ENCODE results near the gene SPATS2.
"Not testable (repeated sequence)": the region's sequence is repeated elsewhere in the genome, so short reads cannot be mapped to it uniquely, and the experiment has no call there.

The SPATS2 gene

DNA sequence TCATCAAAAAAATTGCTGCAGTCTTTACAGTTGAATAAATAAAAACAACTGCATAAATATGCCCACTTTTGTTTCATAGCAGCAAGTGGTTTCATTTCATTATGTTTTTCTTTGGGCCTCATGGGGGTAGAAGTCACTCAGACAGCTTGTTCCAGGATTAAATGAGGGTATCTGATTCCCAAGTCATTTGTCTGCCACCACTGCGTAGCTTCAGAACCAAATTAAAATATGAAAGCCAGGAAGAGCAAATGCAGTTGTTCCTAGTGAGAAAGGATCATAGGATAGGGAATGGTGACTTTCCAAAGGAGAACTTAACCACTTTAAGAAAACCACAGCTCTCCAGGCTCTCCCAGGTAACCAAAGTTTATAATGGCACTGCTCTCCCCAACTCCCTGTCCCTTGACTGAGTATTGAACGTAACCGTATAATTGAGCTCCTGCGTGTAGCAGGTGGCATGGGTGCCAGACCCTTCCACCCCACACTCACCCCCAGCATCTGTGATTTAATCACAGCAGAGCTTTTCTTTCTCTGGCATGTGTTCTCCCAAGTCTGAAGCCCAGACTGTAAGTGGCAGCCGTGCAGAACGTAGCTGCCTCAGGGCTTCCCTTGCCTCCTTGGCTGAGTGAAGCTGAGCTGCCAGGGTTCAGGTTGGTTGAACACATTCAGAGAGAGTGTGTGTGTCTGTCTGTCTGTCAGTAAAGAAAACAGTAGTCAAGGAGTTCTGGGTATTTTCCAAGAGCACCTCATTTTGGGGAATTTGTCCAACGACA is 160.3 kb downstream of the SPATS2 start:
- POLR2A ChIA-PET: no interaction called here
- no peak for DNase-seq (ENCODE audit: extremely low spot score)
- TF ChIP-seq, protein P1, sequence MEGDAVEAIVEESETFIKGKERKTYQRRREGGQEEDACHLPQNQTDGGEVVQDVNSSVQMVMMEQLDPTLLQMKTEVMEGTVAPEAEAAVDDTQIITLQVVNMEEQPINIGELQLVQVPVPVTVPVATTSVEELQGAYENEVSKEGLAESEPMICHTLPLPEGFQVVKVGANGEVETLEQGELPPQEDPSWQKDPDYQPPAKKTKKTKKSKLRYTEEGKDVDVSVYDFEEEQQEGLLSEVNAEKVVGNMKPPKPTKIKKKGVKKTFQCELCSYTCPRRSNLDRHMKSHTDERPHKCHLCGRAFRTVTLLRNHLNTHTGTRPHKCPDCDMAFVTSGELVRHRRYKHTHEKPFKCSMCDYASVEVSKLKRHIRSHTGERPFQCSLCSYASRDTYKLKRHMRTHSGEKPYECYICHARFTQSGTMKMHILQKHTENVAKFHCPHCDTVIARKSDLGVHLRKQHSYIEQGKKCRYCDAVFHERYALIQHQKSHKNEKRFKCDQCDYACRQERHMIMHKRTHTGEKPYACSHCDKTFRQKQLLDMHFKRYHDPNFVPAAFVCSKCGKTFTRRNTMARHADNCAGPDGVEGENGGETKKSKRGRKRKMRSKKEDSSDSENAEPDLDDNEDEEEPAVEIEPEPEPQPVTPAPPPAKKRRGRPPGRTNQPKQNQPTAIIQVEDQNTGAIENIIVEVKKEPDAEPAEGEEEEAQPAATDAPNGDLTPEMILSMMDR (IDR thresholded peaks at IDR 0.05; ENCODE audit: control extremely low read depth, extremely low read depth, low read depth, missing control alignments): no peak
- CTCF ChIA-PET: interaction anchor here (0.8 to 4.1 kb wide), 7 partner anchors 13 to 170 kb away, joined by 3 to 18 read pairs (median 6); no protein-coding TSS in a partner anchor

DNA sequence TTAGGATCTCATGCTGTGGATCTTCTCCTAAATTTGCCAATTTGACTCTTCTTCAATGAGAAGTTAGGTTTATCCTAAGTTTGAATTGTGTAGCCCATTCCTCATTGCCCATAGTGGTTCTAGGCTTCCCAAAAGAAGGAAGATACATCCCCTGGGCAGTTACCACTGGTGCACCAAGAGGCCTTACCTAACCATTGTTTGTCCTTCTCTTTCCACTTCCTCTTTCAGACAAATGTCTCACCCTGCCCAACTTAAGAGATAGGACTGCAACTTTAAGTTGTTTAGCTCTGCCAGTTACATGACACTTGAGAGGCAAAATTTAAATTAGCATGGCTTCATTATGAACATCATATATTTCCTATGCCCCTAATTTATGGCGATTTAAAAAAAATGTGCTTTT is 162.2 kb downstream of the SPATS2 start:
- TF ChIP-seq, protein P1 (IDR thresholded peaks at IDR 0.05; ENCODE audit: control extremely low read depth, extremely low read depth, low read depth, missing control alignments): no peak
- ChIA-PET CTCF (interaction anchor here (1.3 to 1.5 kb wide), 3 partner anchors 17 to 188 kb away, joined by 3 to 4 read pairs (median 3); no protein-coding TSS in a partner anchor), POLR2A (no interaction called here)
- DNase-seq (ENCODE audit: extremely low spot score): peak; percentile 25

DNA sequence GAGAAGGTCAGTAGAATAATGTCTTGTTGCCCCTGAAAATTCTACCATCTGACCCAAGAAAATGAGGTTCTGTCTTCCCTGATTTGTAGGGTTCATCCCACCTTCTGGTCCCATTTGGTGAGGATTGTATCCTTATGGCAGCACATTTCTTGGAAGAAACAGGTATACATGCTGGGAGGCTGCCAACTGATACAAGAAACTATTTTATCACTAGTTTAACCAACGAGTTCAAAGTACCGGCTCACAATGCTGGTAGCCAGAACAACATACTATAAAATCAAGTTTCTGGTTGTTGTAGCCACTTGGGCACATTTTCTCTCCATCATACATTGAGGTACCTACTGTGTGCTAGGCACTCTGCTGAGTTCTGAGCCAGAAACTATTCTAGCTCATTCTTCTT is 164.5 kb downstream of the SPATS2 start:
- no peak for DNase-seq (ENCODE audit: extremely low spot score)
- TF ChIP-seq, protein P1 (IDR thresholded peaks at IDR 0.05; ENCODE audit: control extremely low read depth, extremely low read depth, low read depth, missing control alignments): no peak
- CTCF ChIA-PET: interaction anchor here (1.1 to 4.5 kb wide), 5 partner anchors 18 to 185 kb away, joined by 3 to 37 read pairs (median 3); partner anchors contain the start of genes DNAJC22 and SPATS2
- POLR2A ChIA-PET: no interaction called here

DNA sequence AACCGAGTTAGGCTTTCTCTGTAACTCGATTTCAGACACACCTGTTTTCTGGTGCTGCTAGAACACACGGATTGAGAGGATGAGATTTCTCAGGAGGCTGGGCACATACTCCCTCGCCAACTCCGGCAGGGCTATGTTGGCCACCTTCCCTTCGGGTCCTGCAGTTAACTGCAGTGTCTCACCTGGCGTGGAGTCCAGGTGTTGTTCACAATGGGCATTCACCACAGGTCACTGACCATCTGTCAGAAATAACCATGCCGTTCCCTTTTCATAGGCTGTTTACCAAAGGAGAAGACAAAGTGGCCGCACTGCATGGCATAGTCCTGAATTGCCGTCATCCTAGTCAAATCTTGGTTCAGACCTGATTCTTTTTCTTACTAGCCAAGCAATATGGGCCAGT is 166.1 kb downstream of the SPATS2 start:
- POLR2A ChIA-PET: no interaction called here
- CTCF ChIA-PET: interaction anchor here (1.0 to 4.5 kb wide), 4 partner anchors 19 to 174 kb away, joined by 3 to 37 read pairs (median 3); no protein-coding TSS in a partner anchor
- no peak for DNase-seq (ENCODE audit: extremely low spot score)
- TF ChIP-seq, protein P1 (IDR thresholded peaks at IDR 0.05; ENCODE audit: control extremely low read depth, extremely low read depth, low read depth, missing control alignments): no peak

DNA sequence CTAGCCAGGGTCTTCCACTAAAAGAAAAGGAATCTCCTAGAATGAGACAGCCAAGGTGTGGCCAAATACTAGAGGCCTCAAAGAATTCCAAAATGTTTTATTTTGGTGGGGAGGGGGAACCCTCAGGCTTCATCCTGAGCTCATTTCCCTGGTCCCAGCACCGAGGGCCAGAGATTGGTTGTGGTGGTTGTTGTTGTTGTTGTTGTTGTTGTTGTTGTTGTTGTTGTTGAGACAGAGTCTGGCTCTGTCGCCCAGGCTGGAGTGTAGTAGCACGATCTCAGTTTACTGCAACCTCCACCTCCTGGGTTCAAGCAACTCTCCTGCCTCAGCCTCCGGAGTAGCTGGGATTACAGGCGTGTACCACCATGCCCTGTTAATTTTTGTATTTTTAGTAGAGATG is 166.9 kb downstream of the SPATS2 start:
- CTCF ChIA-PET: interaction anchor here (2.1 to 4.5 kb wide), 3 partner anchors 19 to 176 kb away, joined by 7 to 37 read pairs (median 19); no protein-coding TSS in a partner anchor
- POLR2A ChIA-PET; DNase-seq (ENCODE audit: extremely low spot score): not testable (repeated sequence)

DNA sequence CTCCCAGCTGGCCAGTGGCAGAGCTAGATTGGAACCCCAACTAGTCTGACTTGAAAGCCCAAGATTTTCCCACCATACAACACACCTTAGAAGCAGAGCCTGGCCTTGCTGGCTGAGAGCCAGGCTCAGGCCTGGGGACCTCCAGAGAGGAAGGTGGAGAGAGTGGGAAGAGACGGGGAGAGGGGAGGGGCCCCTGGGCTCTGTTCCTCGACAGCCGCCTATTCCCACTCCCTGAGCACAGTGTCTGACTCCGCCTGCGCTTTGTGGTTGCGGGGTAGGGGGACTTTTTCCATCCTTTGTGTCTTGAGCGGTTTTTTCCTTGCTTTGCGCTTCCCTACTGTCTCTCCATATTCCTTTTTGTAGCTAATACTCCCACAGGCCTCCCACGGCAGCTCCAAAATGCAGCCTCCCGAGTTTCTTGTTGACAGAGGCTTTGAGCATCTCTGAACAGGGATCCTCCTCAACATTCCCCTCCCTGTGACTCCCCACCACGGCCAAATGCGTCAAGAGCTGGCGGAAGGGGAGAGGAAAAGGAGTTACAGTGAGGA is 167.5 kb downstream of the SPATS2 start:
- CTCF ChIA-PET: interaction anchor here (1.3 to 4.5 kb wide), 4 partner anchors 18 to 177 kb away, joined by 3 to 37 read pairs (median 13); no protein-coding TSS in a partner anchor
- TF ChIP-seq, protein P1 (IDR thresholded peaks at IDR 0.05; ENCODE audit: control extremely low read depth, extremely low read depth, low read depth, missing control alignments): no peak
- no peak for DNase-seq (ENCODE audit: extremely low spot score)
- POLR2A ChIA-PET: no interaction called here

All from GM10248 (cell line).